ENCODE data around the gene DYNC1H1.

DNA sequence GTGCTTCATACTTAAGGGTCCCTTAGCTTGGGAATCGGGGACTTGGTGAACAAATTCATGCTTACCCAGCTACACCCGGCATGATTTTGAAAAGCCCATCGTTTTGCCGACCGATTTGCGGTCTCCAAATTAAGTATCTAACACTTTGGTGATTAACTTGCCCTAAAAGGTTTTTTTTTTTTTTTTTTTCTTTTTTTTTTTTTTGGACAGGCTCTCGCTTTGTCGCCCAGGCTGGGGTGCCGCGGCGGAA lies 123.3 kb downstream of the DYNC1H1 start:
- TF ChIP-seq, protein P1, sequence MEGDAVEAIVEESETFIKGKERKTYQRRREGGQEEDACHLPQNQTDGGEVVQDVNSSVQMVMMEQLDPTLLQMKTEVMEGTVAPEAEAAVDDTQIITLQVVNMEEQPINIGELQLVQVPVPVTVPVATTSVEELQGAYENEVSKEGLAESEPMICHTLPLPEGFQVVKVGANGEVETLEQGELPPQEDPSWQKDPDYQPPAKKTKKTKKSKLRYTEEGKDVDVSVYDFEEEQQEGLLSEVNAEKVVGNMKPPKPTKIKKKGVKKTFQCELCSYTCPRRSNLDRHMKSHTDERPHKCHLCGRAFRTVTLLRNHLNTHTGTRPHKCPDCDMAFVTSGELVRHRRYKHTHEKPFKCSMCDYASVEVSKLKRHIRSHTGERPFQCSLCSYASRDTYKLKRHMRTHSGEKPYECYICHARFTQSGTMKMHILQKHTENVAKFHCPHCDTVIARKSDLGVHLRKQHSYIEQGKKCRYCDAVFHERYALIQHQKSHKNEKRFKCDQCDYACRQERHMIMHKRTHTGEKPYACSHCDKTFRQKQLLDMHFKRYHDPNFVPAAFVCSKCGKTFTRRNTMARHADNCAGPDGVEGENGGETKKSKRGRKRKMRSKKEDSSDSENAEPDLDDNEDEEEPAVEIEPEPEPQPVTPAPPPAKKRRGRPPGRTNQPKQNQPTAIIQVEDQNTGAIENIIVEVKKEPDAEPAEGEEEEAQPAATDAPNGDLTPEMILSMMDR (IDR thresholded peaks at IDR 0.05): no peak
- TF ChIP-seq POLR2AphosphoS5 (IDR thresholded peaks at IDR 0.05): no peak

All from esophagus muscularis mucosa (tissue), 3 donors.